Erythroblast (primary cell): ENCODE measurements around the gene ZP1.
A peak's percentile ranks its signal among the peaks of the same experiment; 100 is the strongest.
"Not testable (repeated sequence)": the region's sequence is repeated elsewhere in the genome, so short reads cannot be mapped to it uniquely, and the experiment has no call there.

Experiments used
- DNase-seq, 2 experiments: peaks; one replicate each; lab custom pipeline; 2025; lab: John Stamatoyannopoulos, UW
- GATA1 ChIP-seq: IDR thresholded peaks from 2 replicates; pipeline ENCODE4 v1.6.1; 2011; ENCODE audit warnings: low read depth, mild to moderate bottlenecking, control low read depth, low read length, moderate library complexity
- POLR2A ChIP-seq: IDR thresholded peaks from 2 replicates; pipeline ENCODE4 v1.6.1; 2011; ENCODE audit warnings: mild to moderate bottlenecking, low read length

ZP1 gene

GRCh38 chr11:60866911-60867870 lies at the start of gene ZP1:
ZP1 (plus strand) TSS chr11:60867542; CDS start chr11:60867562, 20 bp downstream.
- TF ChIP-seq POLR2A = no peak
- no peak for TF ChIP-seq GATA1
- no peak for DNase-seq

- no peak for DNase-seq
- no peak for TF ChIP-seq POLR2A
- TF ChIP-seq GATA1 = no peak
Observed at GRCh38 chr11:60818057-60818456, 49.3 kb upstream of the ZP1 start.

DNA sequence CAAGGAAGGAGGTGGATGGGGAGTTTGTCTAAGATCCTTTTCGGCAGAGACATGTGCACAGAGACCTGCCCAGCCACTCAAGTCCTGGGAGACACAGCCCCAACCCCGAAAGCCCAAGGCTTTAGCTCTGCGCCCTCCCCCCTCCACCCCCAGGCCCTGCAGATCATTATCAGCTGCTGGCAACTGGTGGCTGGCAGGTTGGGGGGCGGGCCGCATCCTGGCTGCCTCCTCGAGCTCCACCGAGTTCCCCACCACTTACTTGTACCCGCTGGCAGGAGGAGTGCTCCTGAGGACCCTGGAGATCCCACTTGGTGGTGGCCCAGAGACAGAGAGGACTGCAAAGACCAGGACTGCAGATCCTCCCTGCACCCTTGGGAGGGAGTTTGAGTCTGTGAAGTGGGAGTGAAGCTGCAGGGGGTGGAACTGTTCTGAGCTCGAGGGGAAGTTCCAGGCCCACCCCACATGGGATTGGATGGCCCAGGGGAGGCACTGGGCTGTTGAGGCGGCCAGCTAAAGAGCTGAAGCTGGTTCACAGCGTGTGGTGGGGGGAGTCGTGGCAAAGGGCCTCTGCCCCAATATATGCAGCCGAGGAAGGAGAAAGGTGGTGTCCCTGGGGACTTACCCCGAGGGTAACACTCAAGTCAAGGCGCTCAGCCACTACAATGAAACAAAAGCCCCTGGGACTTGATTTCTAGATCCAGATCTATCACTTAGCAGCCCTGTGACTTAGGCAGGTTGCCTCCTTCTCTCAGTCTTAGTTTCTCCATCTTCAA lies 45.3 kb upstream of the ZP1 start:
- TF ChIP-seq GATA1 = no peak
- no peak for DNase-seq

GRCh38 chr11:60823745-60824306 lies 43.5 kb upstream of the ZP1 start:
- not testable (repeated sequence) for DNase-seq

DNA sequence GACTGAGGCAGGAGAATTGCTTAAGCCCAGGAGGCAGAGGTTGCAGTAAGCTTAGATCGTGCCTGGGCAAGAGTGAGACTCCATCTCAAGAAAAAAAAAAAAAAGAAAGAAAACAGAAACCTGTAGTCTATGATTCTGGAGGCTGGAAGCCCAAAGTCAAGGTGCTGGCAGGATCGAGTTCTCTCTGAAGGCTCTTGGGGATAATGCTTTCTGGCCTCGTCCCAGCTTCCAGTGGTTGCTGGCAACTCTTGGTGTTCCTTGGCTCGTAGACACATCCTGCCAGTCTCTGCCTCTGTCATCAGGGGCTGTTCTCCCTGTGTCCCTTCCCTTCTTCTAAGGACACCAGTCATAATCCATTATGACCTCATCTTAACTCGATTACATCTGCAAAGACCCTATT lies 42.2 kb upstream of the ZP1 start:
- no peak for TF ChIP-seq POLR2A
- no peak for TF ChIP-seq GATA1

GRCh38 chr11:60825790-60826189 lies 41.6 kb upstream of the ZP1 start:
- no peak for DNase-seq
- no peak for TF ChIP-seq POLR2A

More for the DNA sequence above, 42.2 kb upstream of the ZP1 start:
- DNase-seq = no peak

DNA sequence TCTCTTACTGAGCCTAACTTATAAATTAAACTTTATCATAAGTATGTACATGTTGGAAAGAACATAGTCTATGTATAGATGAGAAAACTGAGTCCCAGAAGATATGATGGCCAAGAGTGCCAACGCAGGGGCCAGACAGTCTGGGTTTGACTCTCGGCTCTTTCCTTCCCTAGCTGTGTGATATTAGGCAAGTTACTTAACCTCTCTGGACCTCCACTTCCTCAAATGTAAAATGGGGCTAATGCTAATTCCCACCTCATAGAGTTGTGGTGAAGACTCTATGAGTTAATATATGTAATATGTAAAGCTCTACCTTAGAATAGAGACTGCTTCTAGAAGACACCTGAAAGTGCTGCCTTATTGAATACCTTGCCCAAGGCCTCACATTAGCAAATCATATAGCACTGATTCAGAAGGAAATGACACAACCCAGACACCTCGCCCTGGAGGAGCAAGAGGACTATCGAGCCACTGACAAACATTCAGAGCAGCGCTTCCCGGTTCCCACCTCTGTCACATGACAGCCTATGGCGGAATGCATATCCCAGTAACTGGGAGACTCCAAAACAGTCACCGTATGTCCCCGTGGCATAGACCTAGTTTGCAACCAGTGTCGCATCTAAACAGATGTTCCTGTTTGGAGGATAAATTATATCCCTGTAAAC lies 36.7 kb upstream of the ZP1 start:
- no peak for DNase-seq
- TF ChIP-seq GATA1 = no peak
- no peak for TF ChIP-seq POLR2A

DNA sequence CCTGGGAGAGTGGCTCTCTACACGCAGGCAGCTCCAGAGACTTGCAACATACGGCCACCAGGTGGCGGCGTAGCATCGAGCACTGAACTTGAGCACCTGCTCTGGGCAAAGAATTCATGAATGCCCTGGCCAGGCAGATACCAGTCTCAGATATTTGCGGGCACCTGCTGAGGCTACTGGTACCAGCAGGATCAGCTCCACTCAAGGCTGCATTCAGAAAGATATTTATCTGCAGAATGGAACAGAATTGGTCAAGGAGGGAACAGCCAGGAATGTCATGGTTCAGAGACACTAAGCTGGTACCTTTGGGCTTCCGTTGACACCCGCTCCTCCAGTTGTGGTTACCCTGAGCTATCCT lies 36.2 kb upstream of the ZP1 start:
- peak; percentile 78 to 89 for DNase-seq
- TF ChIP-seq POLR2A (no peak), GATA1 (no peak)

- no peak for TF ChIP-seq GATA1
- TF ChIP-seq POLR2A = no peak
- DNase-seq = no peak
Observed at GRCh38 chr11:60831501-60832079, 35.8 kb upstream of the ZP1 start.

GRCh38 chr11:60834742-60835533 lies 32.4 kb upstream of the ZP1 start:
- DNase-seq = no peak
- TF ChIP-seq POLR2A = no peak
- TF ChIP-seq GATA1 = no peak

- TF ChIP-seq GATA1 (no peak), POLR2A (no peak)
- DNase-seq = no peak
Observed at GRCh38 chr11:60835534-60835846, 31.9 kb upstream of the ZP1 start.

- TF ChIP-seq GATA1 (no peak), POLR2A (no peak)
- DNase-seq = no peak
Observed at GRCh38 chr11:60836866-60837515, 30.4 kb upstream of the ZP1 start.
